CD14-positive monocyte (primary cell): ENCODE measurements around the gene TTC31. TPM values are rescaled to one million over a fixed set of nuclear protein-coding genes. Genes with fewer than 3 reads are reported as not detected.

Experiments
- DNase-seq, 3 donors: peaks; one replicate each; pipeline ENCODE4 v3.0.0-alpha.2; 2011 to 2022
- H2AFZ ChIP-seq: 2 replicates; pipeline ENCODE4 v1.6.0; 2012; ENCODE audit warnings: mild to moderate bottlenecking, low read depth, low read length, inconsistent platforms; ENCODE audit not compliant: insufficient read depth, poor library complexity, severe bottlenecking
- H3K27ac ChIP-seq, 2 donors: 1 replicate in 1 of 2; 2 replicates in 1 of 2; pipeline ENCODE4 v1.5.1; 2012 to 2013; ENCODE audit warnings: low read length in 2 of 2, control low read depth in 1 of 2, inconsistent platforms in 1 of 2, low read depth in 1 of 2, mild to moderate bottlenecking in 1 of 2
- H3K27me3 ChIP-seq, 2 donors: one replicate each; pipeline versions ENCODE4 v1.6.0 to v1.6.1; 2011 to 2013; ENCODE audit warnings: low read length in 2 of 2; ENCODE audit not compliant: control insufficient read depth in 2 of 2, insufficient read depth in 2 of 2
- H3K36me3 ChIP-seq, 2 donors: replicated peaks in 1 of 2; 1 replicate in 1 of 2; 2 replicates in 1 of 2; pipeline versions ENCODE4 v1.5.1 to v1.6.1; 2012 to 2013; ENCODE audit warnings: low read length in 2 of 2, control low read depth in 1 of 2, inconsistent platforms in 1 of 2, mild to moderate bottlenecking in 1 of 2; ENCODE audit not compliant: insufficient read depth in 2 of 2, control insufficient read depth in 1 of 2
- H3K4me1 ChIP-seq, 2 donors: 1 replicate in 1 of 2; 2 replicates in 1 of 2; pipeline versions ENCODE4 v1.5.1 to v1.6.1; 2012 to 2013; ENCODE audit warnings: low read length in 2 of 2, control low read depth in 1 of 2, inconsistent platforms in 1 of 2, mild to moderate bottlenecking in 1 of 2, moderate library complexity in 1 of 2; ENCODE audit not compliant: insufficient read depth in 2 of 2, control insufficient read depth in 1 of 2
- H3K4me2 ChIP-seq: replicated peaks from 2 replicates; pipeline ENCODE3; 2012; ENCODE audit warnings: low read length, moderate library complexity, mild to moderate bottlenecking; ENCODE audit not compliant: poor library complexity, severe bottlenecking; ENCODE audit errors: extremely low read depth
- H3K4me3 ChIP-seq, 3 experiments: fragments of 200-600 bp in 1 of 3; sonication (generic) in 1 of 3; replicated peaks in 1 of 3; 1 replicate in 2 of 3; 2 replicates in 1 of 3; pipeline ENCODE4 v1.5.1; 2011 to 2013; ENCODE audit warnings: low read length in 3 of 3, mild to moderate bottlenecking in 3 of 3, control low read depth in 2 of 3, low read depth in 2 of 3, inconsistent platforms in 1 of 3, moderate library complexity in 1 of 3
- H3K79me2 ChIP-seq: 2 replicates; pipeline ENCODE4 v1.6.0; 2012; ENCODE audit warnings: mild to moderate bottlenecking, control low read depth, inconsistent platforms, low read length, moderate library complexity; ENCODE audit not compliant: insufficient read depth
- H3K9ac ChIP-seq: 2 replicates; pipeline ENCODE4 v1.6.0; 2017; ENCODE audit warnings: low read length, mild to moderate bottlenecking; ENCODE audit not compliant: insufficient read depth, poor library complexity, severe bottlenecking
- H3K9me3 ChIP-seq, 2 donors: replicated peaks in 1 of 2; 1 replicate in 1 of 2; 2 replicates in 1 of 2; pipeline versions ENCODE4 v1.5.1 to v1.6.1; 2012 to 2013; ENCODE audit warnings: low read length in 2 of 2, control low read depth in 1 of 2; ENCODE audit not compliant: control insufficient read depth in 1 of 2, insufficient read depth in 1 of 2
- H4K20me1 ChIP-seq: 2 replicates; pipeline ENCODE4 v1.6.0; 2012; ENCODE audit warnings: mild to moderate bottlenecking, low read length, control low read depth, moderate library complexity; ENCODE audit not compliant: insufficient read depth
- H3K27ac Mint-ChIP-seq, 7 donors: one replicate each; pipeline ENCODE4 v1.8.0; 2020; ENCODE audit warnings: mild to moderate bottlenecking in 7 of 7, mixed read lengths in 7 of 7, moderate library complexity in 6 of 7, inconsistent platforms in 2 of 7
- H3K27me3 Mint-ChIP-seq, 3 donors: one replicate each; pipeline ENCODE4 v1.8.0; 2021 to 2022; ENCODE audit warnings: low read depth in 3 of 3, mild to moderate bottlenecking in 3 of 3, mixed read lengths in 3 of 3, moderate library complexity in 3 of 3, inconsistent platforms in 1 of 3
- H3K36me3 Mint-ChIP-seq, 2 donors: one replicate each; pipeline ENCODE4 v1.8.0; 2020; ENCODE audit warnings: mixed read lengths in 2 of 2, inconsistent platforms in 1 of 2, mild to moderate bottlenecking in 1 of 2
- H3K4me1 Mint-ChIP-seq: one replicate; pipeline ENCODE4 v1.8.0; 2020; ENCODE audit warnings: mild to moderate bottlenecking, mixed read lengths
- H3K4me3 Mint-ChIP-seq, 2 donors: one replicate each; pipeline ENCODE4 v1.8.0; 2020; ENCODE audit warnings: mild to moderate bottlenecking in 2 of 2, mixed read lengths in 2 of 2, moderate library complexity in 1 of 2
- H3K9me3 Mint-ChIP-seq, 7 donors: one replicate each; pipeline ENCODE4 v1.8.0; 2020 to 2022; ENCODE audit warnings: mixed read lengths in 7 of 7, mild to moderate bottlenecking in 6 of 7, moderate library complexity in 6 of 7, inconsistent platforms in 2 of 7
- whole genome bisulfite sequencing: methylation state at CpG from one replicate; pipeline ENCODE4 v1.1.5; 2013; ENCODE audit warnings: missing lambda C conversion rate; ENCODE audit not compliant: insufficient coverage; 5-methylcytosine and 5-hydroxymethylcytosine counted together
- intact Hi-C, 2 donors: fragments of 100-400 bp; cut with micrococcal nuclease; formaldehyde crosslinking; loops; one replicate each; pipeline versions ENCODE4 v1.15.0 to v1.15.1; 2023
- polyA plus RNA-seq, 3 donors: library from polyadenylated mRNA; depleted of rRNA in 1 of 3; unstranded in 2 of 3; stranded (reverse) in 1 of 3; fragments of 300-500 nt in 2 of 3; fragments of >200 nt in 1 of 3; fragmentation: Illumina TruSeq in 2 of 3; gene quantifications; 1 replicate in 2 of 3; 2 replicates in 1 of 3; pipeline ENCODE4 v1.2.3, GENCODE V29; 2012 to 2021
- TF ChIP-seq, protein P1 (sequence below): fragments of 200-600 bp; IDR thresholded peaks from one replicate; pipeline ENCODE4 v1.8.0; 2022; ENCODE audit warnings: antibody characterized with exemption, mild to moderate bottlenecking

TTC31 gene
- polyA plus RNA-seq, 3 donors = 19.6 to 46.5 (median 21.3) TPM

DNA sequence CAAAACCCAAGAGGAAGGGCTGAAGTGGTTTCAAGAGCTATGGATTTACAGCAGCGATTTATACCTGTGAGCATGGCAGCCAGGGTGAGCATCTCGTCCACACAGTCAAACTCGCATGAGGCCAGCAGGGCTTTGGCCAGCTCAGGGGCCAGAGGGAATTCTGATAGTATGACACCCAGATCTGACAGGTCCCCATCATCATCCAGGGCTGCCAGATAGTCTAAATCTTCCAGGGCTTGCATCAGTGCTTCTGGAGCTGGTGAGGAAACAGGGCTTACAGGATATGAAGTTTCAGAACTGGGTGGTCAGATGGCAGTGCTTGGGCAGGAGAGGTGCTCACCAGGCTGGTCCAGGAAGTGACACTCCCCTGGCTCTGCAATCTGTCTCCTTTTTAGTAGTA lies 39.6 kb downstream of the TTC31 start:
- peaks cover 5 to 13% of the 10 kb centered on the region in 2 donors for H3K4me1 ChIP-seq
- no peak for DNase-seq
- no peak overlapping the region for H3K27ac ChIP-seq
- H3K27me3 ChIP-seq = peaks cover 23 to 35% of the 10 kb centered on the region in 2 donors
- H3K9ac ChIP-seq = no peak overlapping the region
- peaks cover 11 to 17% of the 10 kb centered on the region in 2 donors for H3K36me3 ChIP-seq
- H3K36me3 Mint-ChIP-seq = peaks cover 20 to 28% of the 10 kb centered on the region in 2 donors
- 89% methylated on average over 3 of the region's 3 CpGs for WGBS
- peaks cover under 1% of the 10 kb centered on the region for H3K79me2 ChIP-seq
- no peak overlapping the region for H2AFZ ChIP-seq
- H3K9me3 ChIP-seq = peaks cover 0 to 6% of the 10 kb centered on the region in 2 donors
- H4K20me1 ChIP-seq = peaks cover 11% of the 10 kb centered on the region
- H3K27ac Mint-ChIP-seq = no peak overlapping the region
- no peak overlapping the region for H3K4me2 ChIP-seq
- H3K9me3 Mint-ChIP-seq = peaks cover 0 to 11% (median 1%) of the 10 kb centered on the region in 7 donors
- no peak overlapping the region for H3K4me3 ChIP-seq
- intact Hi-C loops = no loop called here
- H3K27me3 Mint-ChIP-seq = peaks cover 47 to 50% (median 49%) of the 10 kb centered on the region in 3 donors
- TF ChIP-seq, protein P1, sequence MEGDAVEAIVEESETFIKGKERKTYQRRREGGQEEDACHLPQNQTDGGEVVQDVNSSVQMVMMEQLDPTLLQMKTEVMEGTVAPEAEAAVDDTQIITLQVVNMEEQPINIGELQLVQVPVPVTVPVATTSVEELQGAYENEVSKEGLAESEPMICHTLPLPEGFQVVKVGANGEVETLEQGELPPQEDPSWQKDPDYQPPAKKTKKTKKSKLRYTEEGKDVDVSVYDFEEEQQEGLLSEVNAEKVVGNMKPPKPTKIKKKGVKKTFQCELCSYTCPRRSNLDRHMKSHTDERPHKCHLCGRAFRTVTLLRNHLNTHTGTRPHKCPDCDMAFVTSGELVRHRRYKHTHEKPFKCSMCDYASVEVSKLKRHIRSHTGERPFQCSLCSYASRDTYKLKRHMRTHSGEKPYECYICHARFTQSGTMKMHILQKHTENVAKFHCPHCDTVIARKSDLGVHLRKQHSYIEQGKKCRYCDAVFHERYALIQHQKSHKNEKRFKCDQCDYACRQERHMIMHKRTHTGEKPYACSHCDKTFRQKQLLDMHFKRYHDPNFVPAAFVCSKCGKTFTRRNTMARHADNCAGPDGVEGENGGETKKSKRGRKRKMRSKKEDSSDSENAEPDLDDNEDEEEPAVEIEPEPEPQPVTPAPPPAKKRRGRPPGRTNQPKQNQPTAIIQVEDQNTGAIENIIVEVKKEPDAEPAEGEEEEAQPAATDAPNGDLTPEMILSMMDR = no peak
- H3K4me1 Mint-ChIP-seq = peaks cover 16% of the 10 kb centered on the region
- no peak overlapping the region for H3K4me3 Mint-ChIP-seq

DNA sequence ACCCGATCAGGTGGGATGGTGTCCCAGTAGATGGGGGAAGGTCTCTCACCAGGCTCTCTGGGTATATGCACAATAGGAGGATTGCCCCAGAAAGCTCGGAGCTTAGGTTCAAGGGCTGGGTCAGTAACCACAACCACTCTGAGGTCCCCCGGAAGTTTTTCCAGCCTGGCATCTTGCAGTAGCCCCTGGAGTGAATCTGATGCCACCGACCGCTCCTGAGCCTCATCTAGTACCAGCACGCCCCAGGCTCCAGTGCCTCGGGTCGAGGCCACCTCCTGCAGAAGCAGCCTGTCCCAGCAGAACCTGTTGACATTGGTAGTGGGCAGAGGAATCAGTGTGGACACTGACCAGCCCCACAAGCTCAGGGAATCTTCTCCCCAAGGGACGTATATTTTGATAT lies 41.1 kb downstream of the TTC31 start:
- Histone ChIP-seq H3K27me3 (peaks cover 9 to 20% of the 10 kb centered on the region in 2 donors), H3K4me3 (no peak overlapping the region), H3K4me2 (no peak overlapping the region), H3K4me1 (peaks cover 15 to 25% of the 10 kb centered on the region in 2 donors), H3K9me3 (peaks cover 0 to 6% of the 10 kb centered on the region in 2 donors), H3K27ac (no peak overlapping the region), H3K79me2 (peaks cover 15% of the 10 kb centered on the region), H3K9ac (no peak overlapping the region), H4K20me1 (peaks cover 24% of the 10 kb centered on the region), H3K36me3 (peaks cover 17 to 25% of the 10 kb centered on the region in 2 donors), H2AFZ (no peak overlapping the region)
- no peak for DNase-seq
- H3K27ac Mint-ChIP-seq = no peak overlapping the region
- peaks cover 24 to 37% of the 10 kb centered on the region in 2 donors for H3K36me3 Mint-ChIP-seq
- WGBS = 91% methylated on average over 4 of the region's 9 CpGs
- TF ChIP-seq, protein P1 = no peak
- peaks cover 32 to 35% (median 34%) of the 10 kb centered on the region in 3 donors for H3K27me3 Mint-ChIP-seq
- H3K4me3 Mint-ChIP-seq = no peak overlapping the region
- H3K9me3 Mint-ChIP-seq = peaks cover 0 to 11% (median 1%) of the 10 kb centered on the region in 7 donors
- H3K4me1 Mint-ChIP-seq = peaks cover 25% of the 10 kb centered on the region
- intact Hi-C loops = no loop called here
